OCI-LY7 (cell line): Measurements from ENCODE around the gene RASSF10. TPM values are rescaled to one million over a fixed set of nuclear protein-coding genes. Genes with fewer than 3 reads are reported as not detected.

Experiments
- BruUV-seq: library from RNA; stranded (reverse); fragments of 400-500 nt; replicated peaks from 2 replicates; lab custom pipeline; 2021; lab: Mats Ljungman, UMichigan
- CTCF ChIA-PET: fragments of 300-600 bp; sonication (Branson Sonifier 250); formaldehyde crosslinking; loops from one replicate; lab custom pipeline; 2022; ENCODE audit warnings: antibody characterized with exemption; ENCODE audit not compliant: unreplicated experiment; lab: Charles Lee
- POLR2A ChIA-PET: fragments of 300-600 bp; sonication (Branson Sonifier 250); formaldehyde crosslinking; loops from one replicate; lab custom pipeline; 2022; ENCODE audit warnings: antibody characterized with exemption; lab: Charles Lee
- DNase-seq: peaks from one replicate; pipeline ENCODE4 v3.0.0-alpha.2; 2015; ENCODE audit warnings: low spot score
- H2AFZ ChIP-seq: fragments of 200-600 bp; sonication (generic), shearing (Covaris generic); 2 replicates; pipeline ENCODE4 v1.6.1; 2014; ENCODE audit warnings: mild to moderate bottlenecking, antibody characterized with exemption, low read length, moderate library complexity
- H3K27ac ChIP-seq: fragments of 200-600 bp; sonication (generic); 2 replicates; pipeline ENCODE4 v1.5.1; 2014; ENCODE audit warnings: mixed run types, low read depth, mild to moderate bottlenecking, moderate library complexity, low read length, inconsistent platforms; ENCODE audit not compliant: poor library complexity, severe bottlenecking
- H3K36me3 ChIP-seq: fragments of 200-600 bp; sonication (generic); 2 replicates; pipeline ENCODE4 v1.6.1; 2014; ENCODE audit warnings: mild to moderate bottlenecking, antibody characterized with exemption, low read length, moderate library complexity, mixed read lengths; ENCODE audit not compliant: insufficient read depth
- H3K4me1 ChIP-seq: fragments of 200-600 bp; sonication (generic); 2 replicates; pipeline ENCODE4 v1.5.1; 2014; ENCODE audit warnings: mild to moderate bottlenecking, low read length; ENCODE audit not compliant: insufficient read depth, poor library complexity, severe bottlenecking
- H3K4me2 ChIP-seq: fragments of 200-600 bp; sonication (generic); 2 replicates; pipeline ENCODE4 v1.6.1; 2014; ENCODE audit warnings: mild to moderate bottlenecking, low read length
- H3K4me3 ChIP-seq: fragments of 200-600 bp; sonication (generic); 2 replicates; pipeline ENCODE4 v1.5.1; 2014; ENCODE audit warnings: mild to moderate bottlenecking, low read depth, low read length; ENCODE audit not compliant: poor library complexity, severe bottlenecking
- H3K79me2 ChIP-seq: fragments of 200-600 bp; sonication (generic); 2 replicates; pipeline ENCODE4 v1.6.1; 2016; ENCODE audit warnings: low read depth, mild to moderate bottlenecking, low read length, moderate library complexity, mixed read lengths; ENCODE audit not compliant: insufficient read depth
- H3K9me2 ChIP-seq: fragments of 200-600 bp; sonication (generic); 2 replicates; pipeline ENCODE4 v1.6.1; 2016; ENCODE audit warnings: mild to moderate bottlenecking, low read length, mixed read lengths; ENCODE audit not compliant: insufficient read depth
- H3K9me3 ChIP-seq: fragments of 200-600 bp; sonication (generic); 2 replicates; pipeline ENCODE4 v1.6.1; 2014; ENCODE audit warnings: mild to moderate bottlenecking, mixed run types, low read length, mixed read lengths
- H4K20me1 ChIP-seq: fragments of 200-600 bp; sonication (generic); 2 replicates; pipeline ENCODE4 v1.6.1; 2014; ENCODE audit warnings: mild to moderate bottlenecking, antibody characterized with exemption, low read length, moderate library complexity, mixed read lengths; ENCODE audit not compliant: insufficient read depth
- CTCF ChIP-seq: fragments of 200-600 bp; sonication (generic); conservative IDR thresholded peaks from 2 replicates; pipeline ENCODE4 v1.5.1; 2014; ENCODE audit warnings: mild to moderate bottlenecking, antibody characterized with exemption, low read length, moderate library complexity, mixed read lengths
- EZH2phosphoT487 ChIP-seq: fragments of 200-600 bp; sonication (generic); IDR thresholded peaks from 2 replicates; pipeline ENCODE4 v1.6.1; 2018; ENCODE audit warnings: low read depth, borderline replicate concordance, mild to moderate bottlenecking, mixed run types, antibody characterized with exemption, low read length, moderate library complexity, mixed read lengths
- intact Hi-C: fragments of 100-400 bp; cut with micrococcal nuclease; formaldehyde crosslinking; loops from one replicate; pipeline ENCODE4 v1.10.0; 2022; ENCODE audit not compliant: unreplicated experiment
- total RNA-seq, 2 experiments: library from RNA; depleted of rRNA in 1 of 2; stranded (reverse); fragments of >200 nt in 1 of 2; shearing (Covaris generic) in 1 of 2; gene quantifications; 2 replicates each; pipeline ENCODE4 v1.2.3, GENCODE V29; 2014 to 2022

Gene RASSF10
- total RNA-seq, 2 experiments from 2014 or later: not detected

- Histone ChIP-seq H3K9me3 (no peaks in the 10 kb centered on the region), H3K9me2 (no peaks in the 10 kb centered on the region), H3K79me2 (no peaks in the 10 kb centered on the region), H3K4me1 (no peaks in the 10 kb centered on the region), H3K4me2 (no peak overlapping the region), H2AFZ (no peak overlapping the region), H3K27ac (no peak overlapping the region), H3K4me3 (no peak overlapping the region), H3K36me3 (no peaks in the 10 kb centered on the region), H4K20me1 (no peaks in the 10 kb centered on the region)
- DNase-seq: no peak
- ChIA-PET POLR2A (no interaction called here), CTCF (no interaction called here)
- no peak for TF ChIP-seq CTCF
- TF ChIP-seq EZH2phosphoT487: no peak
- intact Hi-C loops: no loop called here
- no TSS peak for BruUV-seq
Observed at GRCh38 chr11:12973528-12974181, 35.5 kb upstream of the RASSF10 start.

GRCh38 chr11:12975195-12975594 lies 33.9 kb upstream of the RASSF10 start:
- intact Hi-C loops: no loop called here
- ChIA-PET POLR2A (no interaction called here), CTCF (no interaction called here)
- H3K9me2 ChIP-seq: no peaks in the 10 kb centered on the region
- H3K4me1 ChIP-seq: no peaks in the 10 kb centered on the region
- no peak overlapping the region for H3K27ac ChIP-seq
- no peaks in the 10 kb centered on the region for H4K20me1 ChIP-seq
- H3K36me3 ChIP-seq: no peaks in the 10 kb centered on the region
- no peak overlapping the region for H3K4me3 ChIP-seq
- no TSS peak for BruUV-seq
- TF ChIP-seq CTCF (no peak), EZH2phosphoT487 (no peak)
- H2AFZ ChIP-seq: no peak overlapping the region
- H3K79me2 ChIP-seq: no peaks in the 10 kb centered on the region
- H3K4me2 ChIP-seq: no peak overlapping the region
- DNase-seq: no peak
- H3K9me3 ChIP-seq: no peaks in the 10 kb centered on the region

- no peak overlapping the region for H3K27ac ChIP-seq
- H3K4me1 ChIP-seq: no peaks in the 10 kb centered on the region
- no peaks in the 10 kb centered on the region for H3K9me2 ChIP-seq
- H3K4me2 ChIP-seq: no peak overlapping the region
- no peak for TF ChIP-seq CTCF
- TF ChIP-seq EZH2phosphoT487: no peak
- ChIA-PET POLR2A (no interaction called here), CTCF (no interaction called here)
- no peaks in the 10 kb centered on the region for H3K9me3 ChIP-seq
- H3K79me2 ChIP-seq: no peaks in the 10 kb centered on the region
- no TSS peak for BruUV-seq
- no peaks in the 10 kb centered on the region for H3K36me3 ChIP-seq
- H3K4me3 ChIP-seq: no peak overlapping the region
- intact Hi-C loops: no loop called here
- no peaks in the 10 kb centered on the region for H4K20me1 ChIP-seq
- no peak overlapping the region for H2AFZ ChIP-seq
- DNase-seq: no peak
Observed at GRCh38 chr11:12979928-12980689, 29.0 kb upstream of the RASSF10 start.
